HCT116 (cell line): Measurements from ENCODE around the gene ARRB2. TPM values are rescaled to one million over a fixed set of nuclear protein-coding genes. Genes with fewer than 3 reads are reported as not detected.

ENCODE experiments used
- ATAC-seq: fragments of 200-7000 bp; cut with Tn5 transposase; 2 replicates; pipeline ENCODE4 v1.9.1; 2020; ENCODE audit warnings: mild to moderate bottlenecking, moderate library complexity
- BruUV-seq: library from RNA; stranded (reverse); fragments of 400-500 nt; replicated peaks from 2 replicates; lab custom pipeline; 2021; lab: Mats Ljungman, UMichigan
- CTCF ChIA-PET: fragments of 300-600 bp; sonication (Branson Sonifier 250); formaldehyde crosslinking; loops from one replicate; lab custom pipeline; 2021; ENCODE audit warnings: antibody characterized with exemption; lab: Charles Lee
- POLR2A ChIA-PET: fragments of 300-600, 350-600 bp; sonication (Branson Sonifier 250); formaldehyde crosslinking; loops from one replicate; lab custom pipeline; 2021; ENCODE audit warnings: antibody characterized with exemption; lab: Charles Lee
- RAD21 ChIA-PET, 2 experiments: fragments of 300-600 bp; sonication (Branson Sonifier 250); formaldehyde crosslinking; loops; one replicate each; lab custom pipeline; 2023; ENCODE audit warnings: low total read pairs in 2 of 2; ENCODE audit not compliant: uncharacterized antibody in 2 of 2, unreplicated experiment in 2 of 2, low non-redundant PET in 1 of 2; lab: Charles Lee
- DNase-seq: peaks from one replicate; pipeline ENCODE4 v3.0.0-alpha.2; 2010; ENCODE audit warnings: low read depth, low spot score
- H2AFZ ChIP-seq: fragments of 200-600 bp; shearing (Covaris generic), sonication (generic); 2 replicates; pipeline ENCODE4 v1.6.1; 2017; ENCODE audit warnings: low read depth, mixed run types, mixed read lengths, antibody characterized with exemption, low read length; ENCODE audit not compliant: poor library complexity, severe bottlenecking
- H3K27ac ChIP-seq: 2 replicates; pipeline ENCODE4 v1.5.1; 2012; ENCODE audit warnings: low read depth, low read length
- H3K27me3 ChIP-seq: fragments of 200-600 bp; sonication (generic); 2 replicates; pipeline ENCODE4 v1.6.1; 2016; ENCODE audit warnings: mixed run types, low read length, mixed read lengths; ENCODE audit not compliant: insufficient read depth
- H3K36me3 ChIP-seq, 2 experiments: fragments of 200-500 bp in 1 of 2; fragments of 200-600 bp in 1 of 2; sonication (Bioruptor generic) in 1 of 2; sonication (generic) in 1 of 2; 2 replicates each; pipeline versions ENCODE4 v1.5.1 to v1.6.1; 2014 to 2016; ENCODE audit warnings: low read length in 2 of 2, inconsistent platforms in 1 of 2, mixed read lengths in 1 of 2, mixed run types in 1 of 2; ENCODE audit not compliant: insufficient read depth in 2 of 2, control insufficient read depth in 1 of 2
- H3K4me1 ChIP-seq, 2 experiments: fragments of 200-600 bp in 1 of 2; sonication (generic) in 1 of 2; 2 replicates each; pipeline versions ENCODE4 v1.5.1 to v1.6.1; 2012 to 2017; ENCODE audit warnings: low read length in 2 of 2, inconsistent platforms in 1 of 2, mild to moderate bottlenecking in 1 of 2, mixed read lengths in 1 of 2, mixed run types in 1 of 2, moderate library complexity in 1 of 2; ENCODE audit not compliant: insufficient read depth in 2 of 2, control insufficient read depth in 1 of 2
- H3K4me2 ChIP-seq: fragments of 200-600 bp; sonication (generic); 2 replicates; pipeline ENCODE4 v1.6.1; 2017; ENCODE audit warnings: mixed run types, low read length, mixed read lengths
- H3K4me3 ChIP-seq, 2 experiments: fragments of 200-600 bp in 1 of 2; sonication (generic) in 1 of 2; replicated peaks in 1 of 2; 2 replicates each; pipeline ENCODE4 v1.5.1; 2011 to 2016; ENCODE audit warnings: low read length in 2 of 2, control low read depth in 1 of 2, low read depth in 1 of 2, mild to moderate bottlenecking in 1 of 2, mixed read lengths in 1 of 2, mixed run types in 1 of 2
- H3K79me2 ChIP-seq: fragments of 200-600 bp; sonication (generic); 2 replicates; pipeline ENCODE4 v1.6.1; 2017; ENCODE audit warnings: mild to moderate bottlenecking, mixed run types, low read length, moderate library complexity, mixed read lengths; ENCODE audit not compliant: insufficient read depth
- H3K9ac ChIP-seq: fragments of 200-600 bp; sonication (generic); 2 replicates; pipeline ENCODE4 v1.6.1; 2016; ENCODE audit warnings: low read length, mixed read lengths
- H3K9me2 ChIP-seq: fragments of 200-600 bp; sonication (generic), shearing (Covaris generic); 2 replicates; pipeline ENCODE4 v1.6.1; 2017; ENCODE audit warnings: mixed run types, mild to moderate bottlenecking, moderate library complexity; ENCODE audit not compliant: insufficient read depth
- H3K9me3 ChIP-seq, 2 experiments: fragments of 200-500 bp in 1 of 2; fragments of 200-600 bp in 1 of 2; sonication (Bioruptor generic) in 1 of 2; sonication (generic) in 1 of 2; 2 replicates each; pipeline ENCODE4 v1.6.1; 2014 to 2017; ENCODE audit warnings: low read length in 2 of 2, mixed read lengths in 2 of 2, inconsistent platforms in 1 of 2, low read depth in 1 of 2, mild to moderate bottlenecking in 1 of 2, mixed run types in 1 of 2, moderate library complexity in 1 of 2; ENCODE audit not compliant: control insufficient read depth in 1 of 2, insufficient read depth in 1 of 2
- H4K20me1 ChIP-seq: fragments of 200-600 bp; sonication (generic), shearing (Covaris generic); 2 replicates; pipeline ENCODE4 v1.6.1; 2017; ENCODE audit warnings: mixed run types, mild to moderate bottlenecking, moderate library complexity; ENCODE audit not compliant: insufficient read depth
- CEBPB ChIP-seq: IDR thresholded peaks from 2 replicates; pipeline ENCODE4 v1.6.1; 2012; ENCODE audit warnings: low read depth
- FOSL1 ChIP-seq: IDR thresholded peaks from 2 replicates; pipeline ENCODE4 v1.6.1; 2012; ENCODE audit warnings: low read depth
- JUND ChIP-seq: IDR thresholded peaks from 2 replicates; pipeline ENCODE4 v1.6.1; 2012
- POLR2AphosphoS5 ChIP-seq: IDR thresholded peaks from 2 replicates; pipeline ENCODE4 v1.6.1; 2011; ENCODE audit warnings: mild to moderate bottlenecking, low read depth, low read length, moderate library complexity
- RAD21 ChIP-seq: IDR thresholded peaks from 2 replicates; pipeline ENCODE4 v1.6.1; 2012; ENCODE audit warnings: low read depth, mild to moderate bottlenecking
- SIN3A ChIP-seq: IDR thresholded peaks from 2 replicates; pipeline ENCODE4 v1.6.1; 2012; ENCODE audit warnings: low read depth
- SP1 ChIP-seq: IDR thresholded peaks from 2 replicates; pipeline ENCODE4 v1.6.1; 2012; ENCODE audit warnings: low read depth
- intact Hi-C: fragments of 100-400 bp; cut with micrococcal nuclease; formaldehyde crosslinking; loops from 2 replicates; pipeline ENCODE4 v1.10.0; 2022
- total RNA-seq: library from RNA; stranded (reverse); gene quantifications from one replicate; pipeline ENCODE4 v1.2.1, GENCODE V29; 2021; ENCODE audit not compliant: unreplicated experiment
- TF ChIP-seq, protein P1 (sequence below): IDR thresholded peaks from 2 replicates; pipeline ENCODE4 v1.6.1; 2012
- TF ChIP-seq, protein P2 (sequence below): IDR thresholded peaks from 2 replicates; pipeline ENCODE4 v1.6.1; 2012

ARRB2 gene
- total RNA-seq, 1 experiment from 2014 or later, result 70.8 TPM

DNA sequence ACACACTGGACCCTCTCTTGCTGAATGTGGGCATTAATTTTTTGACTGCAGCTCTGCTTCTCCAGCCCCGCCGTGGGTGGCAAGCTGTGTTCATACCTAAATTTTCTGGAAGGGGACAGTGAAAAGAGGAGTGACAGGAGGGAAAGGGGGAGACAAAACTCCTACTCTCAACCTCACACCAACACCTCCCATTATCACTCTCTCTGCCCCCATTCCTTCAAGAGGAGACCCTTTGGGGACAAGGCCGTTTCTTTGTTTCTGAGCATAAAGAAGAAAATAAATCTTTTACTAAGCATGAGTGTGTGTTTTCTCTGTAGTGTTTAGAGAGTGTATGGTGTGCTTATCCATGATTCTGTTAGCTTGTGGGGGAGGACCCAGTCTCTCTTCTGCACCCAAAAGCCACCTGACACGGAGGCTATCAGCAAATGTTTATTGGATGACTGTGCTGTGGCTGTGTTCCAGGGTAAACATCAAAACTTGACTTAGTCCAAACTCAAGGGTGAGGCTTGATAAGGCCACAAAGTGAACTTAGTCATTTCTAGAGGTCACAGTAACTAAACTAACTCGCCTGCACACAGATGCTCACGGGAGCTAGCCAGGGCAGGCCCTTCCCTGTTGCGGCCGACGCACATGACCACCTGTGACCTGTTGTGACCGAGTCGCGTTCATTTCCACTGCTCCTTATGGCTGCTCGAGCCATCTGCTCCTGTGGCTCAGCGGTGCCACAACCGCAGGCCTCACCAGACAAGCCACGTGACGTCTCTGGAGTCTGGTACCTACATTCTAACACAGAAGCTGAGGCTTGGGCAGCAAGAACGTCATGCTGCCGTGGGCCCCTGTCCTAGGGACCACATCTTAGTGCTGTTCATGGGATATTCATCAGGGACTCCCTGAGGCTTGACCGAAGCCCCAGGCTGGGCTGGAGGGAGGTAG lies 11.0 kb downstream of the ARRB2 start:
- ATAC-seq (peak; percentile 88), DNase-seq (peak; percentile 48)
- no peak overlapping the region for H3K4me3 ChIP-seq
- H3K9ac ChIP-seq, result peak overlapping the region; percentile 27; the same call in 1 of the 2 replicates
- peaks cover 14 to 16% of the 10 kb centered on the region in 2 experiments; a peak in 2 of 4 replicates for H3K36me3 ChIP-seq
- no peaks in the 10 kb centered on the region for H4K20me1 ChIP-seq
- H3K9me3 ChIP-seq, result no peaks in the 10 kb centered on the region
- POLR2A ChIA-PET, result no interaction called here
- H2AFZ ChIP-seq, result no peak overlapping the region
- H3K9me2 ChIP-seq, result no peaks in the 10 kb centered on the region
- no TSS peak for BruUV-seq
- CTCF ChIA-PET, result no interaction called here
- H3K4me1 ChIP-seq, result peaks cover 16 to 17% of the 10 kb centered on the region in 2 experiments
- TF ChIP-seq FOSL1 (peak; percentile 65), RAD21 (no peak), POLR2AphosphoS5 (peak; percentile 27; the same call in 1 of the 2 replicates), CEBPB (no peak), SIN3A (peak; percentile 37; the same call in 1 of the 2 replicates), JUND (peak; percentile 64), SP1 (no peak; the same call in none of the 2 replicates)
- TF ChIP-seq, protein P1, sequence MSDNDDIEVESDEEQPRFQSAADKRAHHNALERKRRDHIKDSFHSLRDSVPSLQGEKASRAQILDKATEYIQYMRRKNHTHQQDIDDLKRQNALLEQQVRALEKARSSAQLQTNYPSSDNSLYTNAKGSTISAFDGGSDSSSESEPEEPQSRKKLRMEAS, result peak; percentile 59
- TF ChIP-seq, protein P2, sequence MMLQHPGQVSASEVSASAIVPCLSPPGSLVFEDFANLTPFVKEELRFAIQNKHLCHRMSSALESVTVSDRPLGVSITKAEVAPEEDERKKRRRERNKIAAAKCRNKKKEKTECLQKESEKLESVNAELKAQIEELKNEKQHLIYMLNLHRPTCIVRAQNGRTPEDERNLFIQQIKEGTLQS, result no peak
- intact Hi-C loops, result no loop called here
- peak overlapping the region; percentile 50 for H3K27ac ChIP-seq
- no peaks in the 10 kb centered on the region for H3K79me2 ChIP-seq
- RAD21 ChIA-PET, result no interaction called here
- H3K27me3 ChIP-seq, result no peaks in the 10 kb centered on the region
- H3K4me2 ChIP-seq, result peak overlapping the region; percentile 59
